Endothelial cell of umbilical vein (primary cell): ENCODE results near the gene IMPG1.

Source experiments
- CTCF ChIP-seq, 2 donors: IDR thresholded peaks; 1 replicate in 1 of 2; 2 replicates in 1 of 2; pipeline ENCODE4 v1.5.1; 2011; ENCODE audit warnings: low read length in 2 of 2, mild to moderate bottlenecking in 2 of 2, moderate library complexity in 2 of 2, control low read depth in 1 of 2, inconsistent platforms in 1 of 2, low read depth in 1 of 2; ENCODE audit not compliant: insufficient read depth in 1 of 2; ENCODE audit errors: extremely low read depth in 1 of 2
- EZH2 ChIP-seq: IDR thresholded peaks from 2 replicates; pipeline ENCODE4 v1.6.1; 2012; ENCODE audit warnings: borderline replicate concordance, low read depth, mild to moderate bottlenecking, moderate library complexity, low read length, inconsistent platforms; ENCODE audit not compliant: severe bottlenecking
- FOS ChIP-seq: IDR thresholded peaks from 2 replicates; pipeline ENCODE4 v1.6.1; 2011; ENCODE audit warnings: mild to moderate bottlenecking, low read length, moderate library complexity, borderline replicate concordance; ENCODE audit not compliant: insufficient read depth
- GATA2 ChIP-seq: IDR thresholded peaks from 2 replicates; pipeline ENCODE4 v1.7.0; 2011; ENCODE audit warnings: low read depth, mild to moderate bottlenecking, moderate library complexity, mixed read lengths, low read length; ENCODE audit not compliant: insufficient read length, insufficient read depth
- MYC ChIP-seq: IDR thresholded peaks from one replicate; pipeline ENCODE4 v1.6.1; 2011; ENCODE audit warnings: mild to moderate bottlenecking, low read depth, low read length
- POLR2A ChIP-seq: IDR thresholded peaks from 2 replicates; pipeline ENCODE4 v1.6.1; 2012; ENCODE audit warnings: low read depth, mild to moderate bottlenecking, control low read depth, low read length
- POLR2AphosphoS5 ChIP-seq: IDR thresholded peaks from 2 replicates; pipeline ENCODE4 v1.6.1; 2012; ENCODE audit warnings: low read depth, mild to moderate bottlenecking, control low read depth, low read length, moderate library complexity; ENCODE audit not compliant: insufficient read depth

- no peak for TF ChIP-seq CTCF (IDR thresholded peaks at IDR 0.05; ENCODE audit: extremely low read depth in 1 of 2, insufficient read depth in 1 of 2, low read depth in 1 of 2, low read length in 2 of 2)
- TF ChIP-seq POLR2A = no peak
- no peak for TF ChIP-seq GATA2
- no peak for TF ChIP-seq EZH2
- no peak for TF ChIP-seq MYC
- TF ChIP-seq POLR2AphosphoS5 = no peak
- no peak for TF ChIP-seq FOS
Measured at GRCh38 chr6:75947935-75948334, 124.5 kb downstream of the IMPG1 start.
